GM19043 (cell line): Measurements from ENCODE around the gene ADISSP.

Experiments
- ATAC-seq: cut with Tn5 transposase; IDR thresholded peaks from one replicate; pipeline ENCODE4 v1.9.1; 2021; ENCODE audit warnings: low read depth; ENCODE audit not compliant: unreplicated experiment

ADISSP gene

GRCh38 chr20:3757268-3757667 lies 10.3 kb downstream of the ADISSP start:
- ATAC-seq = no peak

- no peak for ATAC-seq
Measured at GRCh38 chr20:3755814-3756480, 11.6 kb downstream of the ADISSP start.

- no peak for ATAC-seq
Measured at GRCh38 chr20:3755269-3755668, 12.3 kb downstream of the ADISSP start.

GRCh38 chr20:3754276-3754630 lies 13.3 kb downstream of the ADISSP start:
- no peak for ATAC-seq

GRCh38 chr20:3753501-3754275 lies 13.9 kb downstream of the ADISSP start:
- ATAC-seq = no peak

GRCh38 chr20:3753098-3753497 lies 14.5 kb downstream of the ADISSP start:
- no peak for ATAC-seq

GRCh38 chr20:3752386-3752759 lies 15.2 kb downstream of the ADISSP start:
- ATAC-seq = no peak

GRCh38 chr20:3751675-3752385 lies 15.7 kb downstream of the ADISSP start:
- no peak for ATAC-seq

- ATAC-seq = no peak
Measured at GRCh38 chr20:3751305-3751674, 16.3 kb downstream of the ADISSP start.

GRCh38 chr20:3749689-3750531 lies 17.6 kb downstream of the ADISSP start:
- no peak for ATAC-seq

- ATAC-seq = no peak
Measured at GRCh38 chr20:3749087-3749688, 18.4 kb downstream of the ADISSP start.

GRCh38 chr20:3748073-3748472 lies 19.5 kb downstream of the ADISSP start:
- no peak for ATAC-seq

GRCh38 chr20:3747471-3747870 lies 20.1 kb downstream of the ADISSP start:
- no peak for ATAC-seq

- no peak for ATAC-seq
Measured at GRCh38 chr20:3745686-3746173, 21.8 kb downstream of the ADISSP start.

- ATAC-seq = no peak
Measured at GRCh38 chr20:3744806-3745685, 22.5 kb downstream of the ADISSP start.

- ATAC-seq = no peak
Measured at GRCh38 chr20:3744037-3744436, 23.5 kb downstream of the ADISSP start.

- no peak for ATAC-seq
Measured at GRCh38 chr20:3743251-3743650, 24.3 kb downstream of the ADISSP start.

- no peak for ATAC-seq
Measured at GRCh38 chr20:3741836-3742458, 25.6 kb downstream of the ADISSP start.
